ENCODE data around the gene POU3F1.

GRCh38 chr1:38093569-38094520, 47.3 kb upstream of the POU3F1 start:
- TF ChIP-seq CTCF (IDR thresholded peaks at IDR 0.05 in 8 of 11, conservative IDR thresholded peaks at IDR 0.05 in 3 of 11), result no peak
- no peak for TF ChIP-seq POLR2A (IDR thresholded peaks at IDR 0.05)

All from spleen (tissue), 7 donors.